ENCODE measurements around the gene PNPLA7.

- TF ChIP-seq CTCF (IDR thresholded peaks at IDR 0.05) (no peak), POLR2A (IDR thresholded peaks at IDR 0.05) (no peak)
These were observed 87.7 kb downstream of the PNPLA7 start for GRCh38 chr9:137462396-137462985.

Data from thyroid gland (tissue), 4 donors.